ENCODE results near the gene HDLBP.
"Not testable (repeated sequence)": the region's sequence is repeated elsewhere in the genome, so short reads cannot be mapped to it uniquely, and the experiment has no call there.

HDLBP gene

GRCh38 chr2:241329669-241330615 lies 14.5 kb upstream of the HDLBP start:
- FAIRE-seq = no peak

GRCh38 chr2:241325257-241325656 lies 9.8 kb upstream of the HDLBP start:
- FAIRE-seq = no peak

- FAIRE-seq = no peak
These were observed 9.3 kb upstream of the HDLBP start for GRCh38 chr2:241324775-241325174.

- FAIRE-seq = no peak
These were observed 8.3 kb upstream of the HDLBP start for GRCh38 chr2:241323778-241324177.

- no peak for FAIRE-seq
These were observed 6.4 kb upstream of the HDLBP start for GRCh38 chr2:241321886-241322285.

GRCh38 chr2:241321033-241321432 lies 5.6 kb upstream of the HDLBP start:
- FAIRE-seq = no peak

- FAIRE-seq = no peak
These were observed 4.9 kb upstream of the HDLBP start for GRCh38 chr2:241320394-241320793.

- not testable (repeated sequence) for FAIRE-seq
These were observed 3.4 kb upstream of the HDLBP start for GRCh38 chr2:241318830-241319229.

GRCh38 chr2:241317391-241317790 lies 1.9 kb upstream of the HDLBP start:
- FAIRE-seq = no peak

GRCh38 chr2:241316825-241317224 lies 1.4 kb upstream of the HDLBP start:
- FAIRE-seq = no peak

GRCh38 chr2:241315879-241316631 lies 583 bp upstream of the HDLBP start, which contains the start of gene SEPTIN2:
Gene SEPTIN2 (plus strand): TSS chr2:241315925. CDS start chr2:241324233, 8,308 bp downstream.
- no peak for FAIRE-seq

- FAIRE-seq = no peak
These were observed 1.0 kb downstream of the HDLBP start for GRCh38 chr2:241314226-241315092.

GRCh38 chr2:241313543-241314095 lies 1.9 kb downstream of the HDLBP start:
- FAIRE-seq = no peak

- FAIRE-seq = no peak
These were observed 3.4 kb downstream of the HDLBP start for GRCh38 chr2:241312082-241312481.

GRCh38 chr2:241310917-241311566 lies 4.4 kb downstream of the HDLBP start:
- no peak for FAIRE-seq

GRCh38 chr2:241309684-241310117 lies 5.8 kb downstream of the HDLBP start:
- FAIRE-seq = no peak

GRCh38 chr2:241308832-241309500 lies 6.5 kb downstream of the HDLBP start:
- no peak for FAIRE-seq

GRCh38 chr2:241308267-241308666 lies 7.2 kb downstream of the HDLBP start:
- no peak for FAIRE-seq

- no peak for FAIRE-seq
These were observed 8.4 kb downstream of the HDLBP start for GRCh38 chr2:241307055-241307454.

- no peak for FAIRE-seq
These were observed 11.3 kb downstream of the HDLBP start for GRCh38 chr2:241304039-241304670.
